ENCODE measurements around the gene FKBP7.

FKBP7 gene

DNA sequence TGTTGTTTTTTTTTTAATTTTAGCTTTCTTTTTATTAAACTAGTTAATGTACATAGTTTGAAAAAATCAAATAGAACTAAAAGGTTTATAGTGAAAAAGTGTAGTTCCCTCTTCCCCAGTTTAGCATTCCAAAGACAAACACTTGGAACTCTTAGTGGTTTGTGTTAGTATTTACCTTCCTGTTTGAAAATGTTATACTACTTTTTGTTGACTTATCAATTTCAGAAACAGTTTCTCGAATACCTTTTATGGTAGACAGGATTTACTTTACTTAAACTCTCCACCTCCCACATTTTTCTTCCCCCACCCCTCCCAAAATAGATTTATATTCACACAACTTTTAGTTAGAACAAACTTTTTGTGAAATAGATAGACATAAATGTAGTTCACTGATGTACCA lies 28.5 kb upstream of the FKBP7 start:
- peaks cover 18% of the 10 kb centered on the region for H3K4me1 Mint-ChIP-seq (ENCODE audit: low read depth)
- H3K27ac Mint-ChIP-seq: no peak overlapping the region
- H3K4me3 Mint-ChIP-seq: no peak overlapping the region
- H3K9me3 Mint-ChIP-seq: no peaks in the 10 kb centered on the region
- H3K36me3 Mint-ChIP-seq (ENCODE audit: low read depth): peaks cover 77% of the 10 kb centered on the region
- H3K27me3 Mint-ChIP-seq: no peaks in the 10 kb centered on the region
- DNase-seq: no peak

DNA sequence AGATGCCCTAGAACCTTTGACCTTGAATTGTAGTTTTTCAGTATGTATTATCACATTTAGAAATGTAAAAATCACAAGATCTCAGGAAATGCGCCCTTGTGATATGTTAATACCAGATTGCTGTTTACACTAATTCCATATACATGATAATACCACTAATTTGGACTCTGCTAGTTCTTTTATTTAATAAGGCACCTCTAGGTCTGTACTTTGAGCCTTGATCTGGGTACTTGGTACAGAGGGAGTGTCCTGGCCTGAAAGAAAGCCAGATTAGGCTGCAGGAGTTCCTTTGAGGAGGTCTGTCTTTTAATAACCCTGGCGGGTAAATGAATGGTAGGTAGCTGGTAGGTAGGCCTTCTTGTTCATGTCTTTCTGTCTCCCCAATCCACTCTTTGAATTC lies 28.1 kb upstream of the FKBP7 start:
- Mint-ChIP-seq H3K4me3 (no peak overlapping the region), H3K27me3 (no peaks in the 10 kb centered on the region), H3K27ac (no peak overlapping the region), H3K9me3 (no peaks in the 10 kb centered on the region), H3K4me1 (ENCODE audit: low read depth) (peaks cover 15% of the 10 kb centered on the region), H3K36me3 (ENCODE audit: low read depth) (peaks cover 78% of the 10 kb centered on the region)
- no peak for DNase-seq

GRCh38 chr2:178506101-178506500 lies 27.7 kb upstream of the FKBP7 start:
- peaks cover 15% of the 10 kb centered on the region for H3K4me1 Mint-ChIP-seq (ENCODE audit: low read depth)

DNA sequence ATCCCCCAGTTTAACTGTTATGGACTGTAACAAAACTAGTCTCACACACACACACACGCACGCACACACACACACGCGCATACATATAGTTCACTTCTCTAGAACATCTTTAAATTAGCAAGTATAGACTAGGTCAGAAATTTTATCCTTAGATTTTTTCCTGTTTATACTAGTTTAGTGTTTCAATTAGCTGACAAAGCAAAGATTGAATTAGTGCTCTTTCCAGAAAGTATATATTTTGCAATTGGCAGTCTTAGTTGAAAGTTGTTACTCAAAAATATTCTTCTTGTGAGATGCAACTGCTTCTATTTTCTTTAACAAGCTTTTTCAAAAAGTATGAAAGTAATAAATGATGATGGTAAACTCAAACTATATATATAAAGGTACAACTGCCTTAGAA lies 24.4 kb upstream of the FKBP7 start:
- DNase-seq: no peak
- peaks cover 86% of the 10 kb centered on the region for H3K36me3 Mint-ChIP-seq (ENCODE audit: low read depth)
- H3K9me3 Mint-ChIP-seq: no peaks in the 10 kb centered on the region
- H3K4me1 Mint-ChIP-seq (ENCODE audit: low read depth): peaks cover 9% of the 10 kb centered on the region
- no peak overlapping the region for H3K27ac Mint-ChIP-seq
- H3K27me3 Mint-ChIP-seq: no peaks in the 10 kb centered on the region
- H3K4me3 Mint-ChIP-seq: no peak overlapping the region

More at GRCh38 chr2:178506101-178506500, 27.7 kb upstream of the FKBP7 start:
- DNase-seq: no peak
- no peak overlapping the region for H3K4me3 Mint-ChIP-seq
- no peaks in the 10 kb centered on the region for H3K9me3 Mint-ChIP-seq
- no peaks in the 10 kb centered on the region for H3K27me3 Mint-ChIP-seq
- H3K36me3 Mint-ChIP-seq (ENCODE audit: low read depth): peaks cover 79% of the 10 kb centered on the region
- no peak overlapping the region for H3K27ac Mint-ChIP-seq

DNA sequence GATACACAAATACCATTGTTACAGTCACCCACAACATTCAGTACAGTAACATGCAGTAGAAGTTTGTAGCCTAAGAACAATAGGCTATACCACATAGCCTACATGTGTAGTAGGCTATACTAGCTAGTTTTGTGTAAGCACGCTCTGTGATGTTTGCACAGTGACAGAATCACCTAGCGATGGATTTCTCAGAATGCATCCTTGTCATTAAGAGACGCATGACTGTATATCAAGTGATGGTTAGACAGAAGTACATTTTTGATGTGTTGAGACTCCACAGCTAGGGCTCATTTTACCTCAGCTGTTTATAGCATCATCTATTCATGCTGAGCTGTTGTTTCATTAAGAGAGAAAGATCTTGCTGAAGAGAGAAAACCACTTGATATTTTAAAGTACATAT lies 21.2 kb upstream of the FKBP7 start:
- no peaks in the 10 kb centered on the region for H3K9me3 Mint-ChIP-seq
- no peaks in the 10 kb centered on the region for H3K27me3 Mint-ChIP-seq
- peaks cover 88% of the 10 kb centered on the region for H3K36me3 Mint-ChIP-seq (ENCODE audit: low read depth)

DNA sequence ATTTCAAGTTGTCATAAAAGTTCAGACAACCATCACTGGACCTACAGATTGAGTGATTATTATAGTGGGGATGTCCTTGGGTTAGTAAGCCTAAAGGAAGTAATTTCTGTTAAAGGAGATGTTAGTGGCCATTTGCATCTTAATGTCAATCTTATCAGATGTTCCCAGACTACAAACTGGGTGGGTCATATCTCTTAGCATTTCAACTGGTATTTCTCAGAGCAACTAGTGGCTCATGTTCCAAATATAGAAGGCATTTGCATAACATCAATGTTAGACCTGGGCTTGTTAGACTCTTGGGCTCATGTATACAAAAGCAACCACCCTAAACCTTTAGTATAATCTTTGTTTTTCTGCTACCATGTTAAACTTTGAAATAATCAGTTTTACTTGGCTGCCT lies 19.7 kb upstream of the FKBP7 start:
- H3K36me3 Mint-ChIP-seq (ENCODE audit: low read depth): peaks cover 89% of the 10 kb centered on the region
- H3K27ac Mint-ChIP-seq: no peak overlapping the region
- DNase-seq: no peak

More for the DNA sequence above, 21.2 kb upstream of the FKBP7 start:
- H3K4me1 Mint-ChIP-seq (ENCODE audit: low read depth): peaks cover 3% of the 10 kb centered on the region
- H3K27ac Mint-ChIP-seq: no peak overlapping the region
- DNase-seq: no peak
- H3K4me3 Mint-ChIP-seq: no peak overlapping the region

GRCh38 chr2:178496049-178496448 lies 17.6 kb upstream of the FKBP7 start:
- no peak for DNase-seq
- no peaks in the 10 kb centered on the region for H3K9me3 Mint-ChIP-seq
- no peaks in the 10 kb centered on the region for H3K27me3 Mint-ChIP-seq
- H3K4me1 Mint-ChIP-seq (ENCODE audit: low read depth): peaks cover 14% of the 10 kb centered on the region
- no peak overlapping the region for H3K4me3 Mint-ChIP-seq
- H3K27ac Mint-ChIP-seq: no peak overlapping the region
- peaks cover 84% of the 10 kb centered on the region for H3K36me3 Mint-ChIP-seq (ENCODE audit: low read depth)

More for the DNA sequence above, 19.7 kb upstream of the FKBP7 start:
- H3K4me1 Mint-ChIP-seq (ENCODE audit: low read depth): peaks cover 3% of the 10 kb centered on the region
- no peak overlapping the region for H3K4me3 Mint-ChIP-seq
- no peaks in the 10 kb centered on the region for H3K9me3 Mint-ChIP-seq
- no peaks in the 10 kb centered on the region for H3K27me3 Mint-ChIP-seq

DNA sequence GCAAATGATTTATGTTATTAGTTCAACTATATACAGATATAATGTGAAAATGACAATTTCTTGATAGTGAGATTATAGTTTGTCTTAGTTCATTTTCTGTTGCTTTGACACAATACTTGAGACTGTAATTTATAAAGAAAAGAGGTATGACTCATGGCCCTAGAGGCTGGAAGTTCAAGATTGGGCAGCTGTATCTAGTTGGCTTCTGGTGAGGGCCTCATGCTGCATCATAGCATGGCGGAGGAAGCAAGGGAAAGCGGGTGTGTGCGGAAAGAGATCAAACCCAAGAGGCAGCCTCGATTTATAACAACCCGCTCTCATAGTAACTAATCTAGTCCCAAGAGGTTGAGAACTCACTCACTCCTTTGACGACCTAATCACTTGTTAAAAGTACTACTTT lies 13.2 kb upstream of the FKBP7 start:
- Mint-ChIP-seq H3K4me1 (ENCODE audit: low read depth) (peaks cover 35% of the 10 kb centered on the region), H3K27ac (no peak overlapping the region), H3K4me3 (no peak overlapping the region), H3K27me3 (no peaks in the 10 kb centered on the region), H3K36me3 (ENCODE audit: low read depth) (peaks cover 90% of the 10 kb centered on the region), H3K9me3 (no peaks in the 10 kb centered on the region)
- no peak for DNase-seq

GRCh38 chr2:178485356-178485755 lies 7.0 kb upstream of the FKBP7 start:
- Mint-ChIP-seq H3K27me3 (no peaks in the 10 kb centered on the region), H3K9me3 (no peaks in the 10 kb centered on the region), H3K4me3 (no peak overlapping the region), H3K4me1 (ENCODE audit: low read depth) (peaks cover 54% of the 10 kb centered on the region), H3K27ac (no peak overlapping the region), H3K36me3 (ENCODE audit: low read depth) (peaks cover 53% of the 10 kb centered on the region)
- DNase-seq: no peak

DNA sequence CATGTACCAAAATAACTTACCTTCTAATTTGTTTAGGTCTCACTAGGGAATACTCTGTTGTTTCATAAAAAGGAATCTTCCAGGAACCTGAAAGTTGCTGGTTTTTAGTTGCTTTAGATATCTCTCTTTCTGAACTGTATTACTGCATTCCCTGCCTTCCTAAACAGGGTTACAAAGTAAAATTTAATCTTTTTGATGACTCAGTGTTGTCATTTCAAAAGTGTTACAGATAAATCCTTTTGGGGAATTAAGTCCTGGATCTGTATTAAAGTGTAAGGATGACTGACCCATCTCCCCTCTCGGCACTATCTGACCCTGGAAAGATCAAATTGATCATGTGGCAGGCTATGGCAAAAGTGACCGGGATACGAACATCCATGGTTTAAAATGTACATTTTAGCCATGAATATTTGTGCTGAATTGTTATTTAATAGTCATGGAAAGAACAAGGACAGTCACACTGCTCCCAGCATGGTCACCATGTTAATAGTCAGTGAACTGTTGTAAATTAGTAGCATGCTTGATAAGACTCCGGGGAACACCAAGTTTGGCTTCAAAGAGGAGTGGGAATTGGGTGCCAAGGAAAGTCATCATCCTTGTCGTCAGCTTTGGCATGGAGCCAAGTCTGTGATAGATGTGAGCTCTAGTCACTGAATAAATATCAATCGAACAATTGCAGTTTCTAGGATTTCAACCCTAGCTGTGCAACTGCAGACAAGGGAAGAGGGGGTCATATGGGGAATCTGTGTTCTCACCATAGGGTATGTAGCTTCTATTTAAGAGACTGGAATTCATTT lies 6.0 kb upstream of the FKBP7 start:
- Mint-ChIP-seq H3K4me3 (no peak overlapping the region), H3K4me1 (ENCODE audit: low read depth) (peaks cover 55% of the 10 kb centered on the region), H3K27ac (no peak overlapping the region), H3K36me3 (ENCODE audit: low read depth) (peaks cover 44% of the 10 kb centered on the region), H3K27me3 (no peaks in the 10 kb centered on the region), H3K9me3 (no peaks in the 10 kb centered on the region)
- no peak for DNase-seq

DNA sequence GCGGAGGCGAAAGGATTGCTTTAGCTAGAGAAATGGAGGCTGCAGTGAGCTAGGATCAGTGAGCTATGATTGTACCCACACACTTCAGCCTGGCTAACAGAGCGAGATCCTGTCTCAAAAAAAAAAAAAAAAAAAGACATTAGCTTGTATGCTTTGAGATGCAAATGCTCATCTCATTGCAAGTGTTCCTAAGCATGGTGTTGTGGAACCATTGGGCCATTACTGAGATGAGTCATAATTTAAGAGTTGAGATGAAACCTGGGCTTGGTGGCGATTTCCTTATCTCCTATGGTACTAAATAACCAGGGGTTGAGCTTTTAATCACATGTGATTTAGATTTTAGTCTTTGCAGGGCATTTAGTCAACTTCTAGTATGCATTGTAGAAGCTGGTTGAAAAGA lies 4.0 kb upstream of the FKBP7 start:
- Mint-ChIP-seq H3K27ac (peak overlapping the region; percentile 4), H3K4me3 (peak overlapping the region; percentile 96), H3K27me3 (no peaks in the 10 kb centered on the region), H3K9me3 (no peaks in the 10 kb centered on the region), H3K4me1 (ENCODE audit: low read depth) (peaks cover 59% of the 10 kb centered on the region), H3K36me3 (ENCODE audit: low read depth) (peaks cover 34% of the 10 kb centered on the region)
- no peak for DNase-seq

DNA sequence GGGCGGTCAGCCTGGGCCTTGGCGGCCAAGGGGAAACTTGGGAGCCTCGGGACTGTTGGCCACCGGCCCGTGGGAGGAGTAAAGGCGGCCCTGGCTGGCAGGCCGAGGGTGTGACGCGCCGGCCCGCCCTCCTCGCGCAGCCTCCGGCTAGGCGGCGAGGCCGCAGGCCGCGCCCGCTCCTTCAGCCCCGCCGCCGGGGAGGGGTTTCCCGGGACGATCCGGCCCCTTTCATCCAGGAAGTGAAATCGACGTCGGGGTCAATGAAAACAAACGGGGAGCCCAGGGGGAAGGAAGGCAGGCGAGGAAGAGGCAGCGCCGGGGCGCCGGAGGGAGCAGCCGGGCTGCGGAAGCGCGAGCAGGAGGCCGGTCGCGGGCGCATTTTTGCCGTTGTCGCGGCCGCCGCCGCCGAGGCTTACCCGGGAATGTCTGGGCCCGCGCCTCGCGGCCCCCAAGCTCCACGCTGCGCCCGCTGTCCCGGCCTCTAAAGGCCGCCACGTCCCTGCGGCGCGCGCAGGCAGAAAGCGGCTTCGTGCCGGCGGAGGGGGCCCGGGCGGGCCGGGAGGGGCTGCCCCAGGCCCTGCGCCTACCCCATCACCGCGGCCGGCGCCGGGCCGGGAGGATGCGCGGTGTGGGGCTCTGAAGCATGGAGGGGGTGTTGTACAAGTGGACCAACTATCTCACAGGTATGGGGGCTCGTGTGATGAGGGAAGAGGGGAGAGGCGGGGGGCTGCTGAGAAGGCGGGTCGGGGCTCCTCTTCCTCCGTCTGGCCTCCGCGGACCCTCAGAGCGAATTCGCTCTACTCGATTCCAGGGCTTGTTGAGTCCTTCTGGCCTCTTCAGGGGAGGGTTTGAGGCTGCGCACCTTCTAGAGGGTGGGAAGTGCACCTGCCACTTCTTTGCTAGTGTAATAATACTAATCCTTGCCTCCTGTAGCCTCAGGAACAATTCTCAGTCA lies 2.1 kb upstream of the FKBP7 start, which contains the start of gene PLEKHA3:
Gene PLEKHA3, plus strand, starts transcription at position 231 of the 955 bp plus-strand sequence. Its CDS starts 413 bp downstream, at position 644.
- Mint-ChIP-seq H3K9me3 (no peaks in the 10 kb centered on the region), H3K4me1 (ENCODE audit: low read depth) (peaks cover 58% of the 10 kb centered on the region), H3K36me3 (ENCODE audit: low read depth) (peaks cover 18% of the 10 kb centered on the region), H3K27ac (peak within 1 kb of the TSS; percentile 98), H3K4me3 (peak within 1 kb of the TSS; percentile 96), H3K27me3 (no peaks in the 10 kb centered on the region)
- DNase-seq: peak; percentile 86

DNA sequence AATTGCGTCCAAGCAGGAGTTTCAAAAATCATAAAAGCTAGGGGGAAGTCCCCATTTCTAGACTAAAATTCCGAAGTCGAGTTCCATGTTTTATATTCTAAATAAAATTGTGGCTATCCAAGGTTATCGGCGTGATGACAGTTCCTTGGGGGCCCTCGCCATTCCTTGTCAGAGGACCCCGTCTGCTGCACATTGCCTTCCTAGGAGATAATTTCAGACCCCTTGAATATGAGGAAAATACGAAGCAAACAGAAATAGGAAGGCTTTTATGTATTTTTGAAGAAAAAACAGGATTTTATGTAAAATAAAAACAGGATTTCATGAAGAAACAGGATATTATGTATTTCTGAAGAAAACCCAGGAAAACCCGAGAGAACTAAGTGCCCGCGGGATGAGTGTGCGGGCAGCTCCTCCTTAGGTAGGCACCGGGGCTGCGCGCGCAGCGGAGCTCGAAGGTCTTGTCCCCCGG lies 1.4 kb upstream of the FKBP7 start:
- DNase-seq: no peak
- Mint-ChIP-seq H3K27me3 (no peaks in the 10 kb centered on the region), H3K36me3 (ENCODE audit: low read depth) (peaks cover 15% of the 10 kb centered on the region), H3K4me1 (ENCODE audit: low read depth) (peaks cover 57% of the 10 kb centered on the region), H3K27ac (peak overlapping the region; percentile 98), H3K4me3 (peak overlapping the region; percentile 96), H3K9me3 (no peaks in the 10 kb centered on the region)

GRCh38 chr2:178479275-178479616 lies 846 bp upstream of the FKBP7 start:
- no peak for DNase-seq

DNA sequence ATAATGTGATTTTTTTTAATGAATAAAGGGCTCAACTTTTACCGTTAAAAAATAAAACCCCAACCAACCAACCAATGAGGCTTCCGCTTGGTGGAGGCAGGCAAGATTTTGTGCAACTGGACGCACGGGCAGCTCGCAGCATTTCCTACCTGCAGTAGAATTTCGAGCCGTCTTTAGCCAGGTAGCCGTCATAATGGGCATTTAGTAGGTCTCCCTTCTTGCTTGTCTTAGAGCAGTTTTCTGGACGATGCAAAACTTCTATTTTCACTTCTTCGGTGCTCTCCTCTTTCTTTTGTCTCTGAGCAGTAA lies 316 bp downstream of the FKBP7 start:
- Mint-ChIP-seq H3K4me1 (ENCODE audit: low read depth) (peaks cover 48% of the 10 kb centered on the region), H3K27ac (peak overlapping the region; percentile 98), H3K9me3 (no peaks in the 10 kb centered on the region), H3K36me3 (ENCODE audit: low read depth) (peaks cover 15% of the 10 kb centered on the region), H3K4me3 (peak overlapping the region; percentile 96), H3K27me3 (no peaks in the 10 kb centered on the region)
- DNase-seq: no peak

More at GRCh38 chr2:178479275-178479616, 846 bp upstream of the FKBP7 start:
- Mint-ChIP-seq H3K36me3 (ENCODE audit: low read depth) (peaks cover 15% of the 10 kb centered on the region), H3K27ac (peak overlapping the region; percentile 98), H3K4me3 (peak overlapping the region; percentile 96), H3K27me3 (no peaks in the 10 kb centered on the region), H3K9me3 (no peaks in the 10 kb centered on the region), H3K4me1 (ENCODE audit: low read depth) (peaks cover 51% of the 10 kb centered on the region)
